Measurements from ENCODE around the gene ATG5.
A peak's percentile ranks its signal among the peaks of the same experiment; 100 is the strongest.
"Not testable (repeated sequence)": the region's sequence is repeated elsewhere in the genome, so short reads cannot be mapped to it uniquely, and the experiment has no call there.

ATG5 gene

GRCh38 chr6:106259748-106260147, 65.8 kb downstream of the ATG5 start:
- not testable (repeated sequence) for DNase-seq

DNA sequence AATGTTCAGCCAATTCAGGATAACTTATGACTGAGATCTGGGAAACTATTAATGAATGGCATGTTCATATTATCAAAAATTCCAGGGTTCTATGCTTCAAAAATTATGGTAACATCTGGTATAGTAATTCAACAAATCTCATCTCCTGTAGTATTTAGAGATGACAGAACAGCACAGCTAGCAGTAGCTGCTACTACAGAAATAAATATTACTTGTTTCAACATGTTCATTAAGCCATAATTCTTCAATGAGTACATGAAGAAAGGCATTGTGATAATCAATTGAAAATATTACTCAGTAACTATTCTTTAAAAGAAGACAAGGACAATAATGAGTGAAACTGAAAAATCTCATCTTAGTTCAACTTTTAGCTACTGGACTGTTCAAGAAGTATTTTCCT, 66.8 kb downstream of the ATG5 start:
- no peak for DNase-seq

DNA sequence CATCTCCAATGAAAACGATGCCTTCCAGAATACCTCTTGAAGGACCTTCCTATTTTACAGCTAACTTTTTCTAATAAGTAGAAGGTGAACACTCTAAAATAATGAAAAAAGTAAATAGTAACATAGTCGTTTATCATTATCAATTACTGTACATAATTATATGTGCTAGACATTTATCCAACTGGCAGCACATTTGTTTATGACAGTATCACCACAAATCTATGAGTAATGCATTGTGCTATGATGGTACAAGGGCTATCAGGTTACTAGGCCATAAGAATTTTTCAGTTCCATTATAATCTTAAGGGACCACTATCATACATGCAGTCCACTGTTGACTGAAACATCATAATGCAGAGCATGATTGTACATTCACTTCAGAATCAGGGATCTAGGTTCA, 68.4 kb downstream of the ATG5 start:
- no peak for DNase-seq

- DNase-seq, result no peak
These were observed 69.2 kb downstream of the ATG5 start for GRCh38 chr6:106256201-106256968.

GRCh38 chr6:106255306-106255705, 70.3 kb downstream of the ATG5 start:
- no peak for DNase-seq

GRCh38 chr6:106254636-106255035, 70.9 kb downstream of the ATG5 start:
- DNase-seq, result peak in 1 of 58 donors; percentile 14

DNA sequence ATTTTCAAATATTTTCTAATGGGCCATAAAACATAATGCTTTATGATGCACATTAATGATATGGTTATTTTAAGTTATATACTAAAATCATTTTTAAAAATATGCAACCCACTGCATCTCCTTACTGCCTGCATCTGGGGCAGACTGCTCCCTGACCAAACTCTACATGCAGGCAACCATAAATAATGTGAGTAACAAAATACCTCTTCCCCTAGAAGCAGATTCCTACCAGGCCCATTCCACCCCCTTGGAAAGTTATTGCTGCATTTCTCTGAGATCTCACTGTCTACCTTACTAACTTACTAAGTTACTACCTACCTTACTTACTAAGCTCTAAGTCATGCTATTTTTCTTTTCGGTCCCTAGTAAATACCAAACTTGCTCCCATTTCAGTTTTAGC, 71.8 kb downstream of the ATG5 start:
- DNase-seq, result no peak

- no peak for DNase-seq
These were observed 72.4 kb downstream of the ATG5 start for GRCh38 chr6:106253172-106253571.

- no peak for DNase-seq
These were observed 72.9 kb downstream of the ATG5 start for GRCh38 chr6:106252687-106253086.

GRCh38 chr6:106251531-106252255, 73.9 kb downstream of the ATG5 start:
- DNase-seq, result not testable (repeated sequence)

- DNase-seq, result peak in 1 of 58 donors; percentile 4
These were observed 74.6 kb downstream of the ATG5 start for GRCh38 chr6:106250953-106251352.

DNA sequence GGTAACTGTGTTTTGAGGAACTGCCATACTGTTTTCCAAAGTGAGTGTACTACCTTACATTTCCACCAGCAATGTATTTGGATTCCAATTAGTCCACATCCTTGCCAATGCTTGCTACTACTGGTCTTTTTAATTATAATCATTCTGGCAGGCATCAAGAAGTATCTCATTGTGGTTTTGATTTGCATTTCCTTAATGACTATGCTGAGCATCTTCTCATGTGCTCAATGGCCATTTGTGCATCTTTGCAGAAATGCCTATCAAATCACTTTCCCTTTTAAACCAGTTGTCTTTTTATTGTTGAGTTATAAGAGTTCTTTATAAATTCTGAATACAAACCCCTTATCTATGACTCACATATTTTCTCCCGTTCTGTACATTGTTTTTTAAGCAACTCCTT, 75.9 kb downstream of the ATG5 start:
- DNase-seq, result no peak

DNA sequence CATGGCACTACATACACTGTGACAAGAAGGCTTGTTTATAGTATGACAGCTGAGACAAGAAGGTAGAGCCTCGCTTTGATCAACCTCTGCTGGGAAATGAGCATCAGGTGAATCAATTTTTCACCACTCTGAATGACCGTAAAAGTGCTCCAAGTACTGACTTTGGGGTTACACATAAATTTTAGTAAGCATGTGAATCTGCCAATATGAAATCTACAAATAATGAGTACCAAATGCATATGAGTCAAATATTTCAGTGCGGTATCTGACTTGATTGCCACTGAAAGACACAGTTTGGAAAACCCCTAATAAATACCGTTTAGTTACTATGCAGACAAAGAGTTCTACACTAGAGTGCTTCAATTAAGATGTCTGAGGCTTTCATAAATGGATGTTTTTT, 77.8 kb downstream of the ATG5 start:
- DNase-seq, result no peak

GRCh38 chr6:106247293-106247692, 78.3 kb downstream of the ATG5 start:
- DNase-seq, result no peak

- DNase-seq, result no peak
These were observed 80.6 kb downstream of the ATG5 start for GRCh38 chr6:106244931-106245330.

DNA sequence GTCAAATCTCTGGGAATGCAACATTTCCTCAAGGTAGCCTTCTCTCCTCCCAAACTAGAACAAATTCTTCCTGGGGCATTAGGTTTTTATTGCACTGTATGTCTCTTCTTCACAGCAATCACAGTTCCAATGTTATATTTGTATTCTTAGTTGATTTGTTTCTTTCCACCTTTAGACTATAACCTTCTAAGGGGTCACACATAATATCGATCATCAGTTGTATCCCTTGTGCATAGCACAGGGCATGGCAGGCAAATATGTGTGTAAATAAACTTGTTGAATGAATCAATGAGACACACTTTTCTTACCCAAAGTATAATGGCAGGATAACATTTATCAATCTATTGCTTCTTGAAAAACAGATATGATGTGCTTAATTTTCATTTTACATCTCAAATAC, 81.0 kb downstream of the ATG5 start:
- DNase-seq, result no peak

DNA sequence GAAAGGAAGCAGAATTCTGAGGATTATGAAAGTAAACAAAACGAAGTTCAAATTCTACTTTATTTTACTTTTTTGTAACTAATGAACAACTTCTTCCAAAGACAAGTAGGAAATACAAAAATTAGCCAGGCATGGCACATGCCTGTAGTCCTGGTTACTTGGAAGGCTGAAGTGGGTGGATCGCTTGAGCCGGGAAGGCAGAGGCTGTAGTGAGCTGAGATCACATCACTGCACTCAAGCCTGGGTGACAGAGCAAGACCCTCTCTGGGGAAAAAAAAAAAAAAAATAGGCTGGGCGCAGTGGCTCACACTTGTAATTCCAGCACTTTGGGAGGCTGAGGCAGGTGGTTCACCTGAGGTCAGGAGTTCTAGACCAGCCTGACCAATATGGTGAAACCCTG, 82.3 kb downstream of the ATG5 start:
- DNase-seq, result no peak

DNA sequence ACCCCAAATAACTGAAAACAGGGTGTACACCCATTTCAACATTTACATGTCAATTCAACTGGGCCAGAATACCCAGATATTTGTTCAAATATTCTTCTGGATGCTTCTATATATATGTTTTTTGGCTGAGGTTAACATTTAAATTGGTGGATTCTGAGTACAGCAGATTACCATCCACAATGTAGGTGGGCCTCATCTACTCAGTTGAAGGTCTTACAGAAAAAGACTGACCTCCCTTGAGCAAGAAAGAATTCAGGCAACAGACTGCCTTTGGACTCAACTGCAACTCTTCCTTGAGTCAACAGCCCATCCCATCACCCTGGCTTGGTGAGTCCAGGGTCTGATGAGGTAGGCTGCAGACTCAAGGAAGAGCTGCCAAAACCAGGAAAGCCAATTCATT, 84.1 kb downstream of the ATG5 start:
- DNase-seq, result no peak

DNA sequence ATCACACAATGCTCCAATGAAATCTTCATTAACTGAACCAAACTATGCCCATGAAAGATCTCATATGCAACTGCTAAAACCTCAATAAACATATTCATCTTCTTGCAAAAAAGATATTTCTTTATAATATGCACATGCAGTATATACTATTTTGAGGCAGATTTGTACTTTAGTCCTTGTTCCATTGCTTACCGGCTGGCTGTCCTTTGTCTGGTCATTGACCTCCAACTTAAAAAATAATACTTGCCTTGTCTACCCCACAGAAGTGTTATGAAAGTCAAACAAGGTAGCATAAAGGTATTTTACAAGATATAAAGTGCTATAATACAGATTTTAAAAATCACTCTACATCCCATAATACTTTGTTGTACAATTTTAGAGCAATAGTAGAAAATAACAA, 88.3 kb downstream of the ATG5 start:
- DNase-seq, result no peak

DNA sequence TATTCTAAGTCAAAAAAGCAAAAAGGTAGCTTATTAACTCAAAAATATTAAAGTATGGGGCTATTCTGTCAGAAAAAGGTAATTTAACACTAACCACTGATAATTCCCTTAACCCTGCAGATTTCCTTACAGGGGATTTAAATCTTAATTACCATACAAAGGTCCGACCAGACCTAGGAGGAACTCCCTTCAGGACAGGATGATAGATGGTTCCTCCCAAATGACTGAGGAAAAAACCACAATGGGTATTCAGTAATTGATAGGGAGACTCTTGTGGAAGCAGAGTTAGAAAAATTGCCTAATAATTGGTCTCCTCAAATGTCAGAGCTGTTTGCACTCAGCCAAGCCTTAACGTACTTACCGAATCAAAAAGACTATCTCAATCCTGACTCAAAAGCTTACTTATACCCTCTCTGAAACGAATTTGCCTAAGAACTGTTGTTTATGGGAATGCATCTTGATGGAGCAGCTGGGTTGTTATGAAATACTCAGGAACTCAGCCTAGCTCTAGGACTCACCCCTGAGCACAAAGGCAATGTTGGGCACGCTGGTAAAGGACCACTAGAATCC, 95.6 kb downstream of the ATG5 start:
- not testable (repeated sequence) for DNase-seq

DNA sequence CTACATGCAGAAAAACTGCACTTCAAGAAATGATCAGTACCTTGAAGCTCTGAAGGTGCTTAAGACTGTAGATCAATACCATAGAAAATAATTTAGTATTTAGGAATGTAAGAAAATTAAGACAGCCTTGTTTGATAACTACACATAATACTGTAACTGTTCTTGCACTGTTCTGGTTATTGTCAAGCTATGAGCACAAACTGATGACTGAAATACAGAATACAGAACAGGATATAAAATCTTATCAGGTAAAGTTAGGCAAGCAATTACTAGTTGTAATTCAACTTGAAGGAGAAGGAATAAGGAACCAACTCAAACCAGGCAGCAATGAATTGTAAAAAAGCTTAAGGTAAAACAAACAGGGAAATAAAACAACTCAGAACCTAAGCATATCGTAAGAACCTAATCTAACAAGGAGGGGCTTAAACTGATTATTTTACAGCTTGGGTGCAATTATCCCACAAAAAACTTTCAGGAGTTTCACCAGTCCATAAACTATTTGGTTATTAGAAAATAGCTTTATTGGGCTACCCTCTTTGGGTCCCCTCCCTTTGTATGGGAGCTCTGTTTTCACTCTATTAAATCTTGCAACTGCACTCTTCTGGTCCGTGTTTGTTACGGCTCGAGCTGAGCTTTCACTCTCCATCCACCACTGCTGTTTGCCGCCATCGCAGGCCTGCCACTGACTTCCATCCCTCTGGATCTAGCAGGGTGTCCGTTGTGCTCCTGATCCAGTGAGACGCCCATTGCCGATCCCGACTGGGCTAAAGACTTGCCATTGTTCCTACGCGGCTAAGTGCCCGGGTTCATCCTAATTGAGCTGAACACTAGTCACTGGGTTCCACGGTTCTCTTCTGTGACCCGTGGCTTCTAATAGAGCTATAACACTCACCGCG, 97.7 kb downstream of the ATG5 start:
- no peak for DNase-seq

DNA sequence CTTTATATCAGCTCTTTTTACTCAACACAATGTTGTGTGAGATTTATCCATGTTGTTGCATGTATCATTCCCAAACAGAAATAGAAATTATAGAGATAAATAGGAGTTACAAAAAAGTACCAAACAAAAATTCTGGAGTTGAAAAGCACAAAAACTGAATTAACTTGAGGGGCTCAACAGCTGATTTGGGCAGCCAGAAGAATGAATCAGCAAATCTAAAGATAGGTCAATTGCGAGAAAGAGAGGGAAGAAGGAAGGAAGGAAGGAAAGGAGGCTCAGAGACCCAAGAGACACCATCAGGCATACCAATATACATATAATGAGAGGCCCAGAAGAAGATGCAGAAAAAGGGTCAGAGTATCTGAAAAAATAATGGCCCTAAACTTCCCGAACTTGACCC, 98.9 kb downstream of the ATG5 start:
- no peak for DNase-seq

Measured in anterior cingulate cortex (tissue), 58 donors.